ENCODE data around the gene CADPS. TPM values are rescaled to one million over a fixed set of nuclear protein-coding genes. Genes with fewer than 3 reads are reported as not detected.

The CADPS gene
- total RNA-seq, 1 experiment from 2014 or later = 0.18 TPM

GRCh38 chr3:62451211-62451887, 423.9 kb downstream of the CADPS start:
- no peak for DNase-seq (ENCODE audit: low read depth)

- no peak for DNase-seq (ENCODE audit: low read depth)
These were observed 428.8 kb downstream of the CADPS start for GRCh38 chr3:62446337-62446940.

GRCh38 chr3:62445275-62445674, 429.9 kb downstream of the CADPS start:
- DNase-seq (ENCODE audit: low read depth) = peak; percentile 36

- DNase-seq (ENCODE audit: low read depth) = no peak
These were observed 435.2 kb downstream of the CADPS start for GRCh38 chr3:62439978-62440377.

GRCh38 chr3:62439176-62439813, 435.9 kb downstream of the CADPS start:
- no peak for DNase-seq (ENCODE audit: low read depth)

GRCh38 chr3:62436785-62437184, 438.4 kb downstream of the CADPS start:
- DNase-seq (ENCODE audit: low read depth) = no peak

- no peak for DNase-seq (ENCODE audit: low read depth)
These were observed 441.8 kb downstream of the CADPS start for GRCh38 chr3:62433396-62433795.

GRCh38 chr3:62421207-62421606, 454.0 kb downstream of the CADPS start:
- no peak for DNase-seq (ENCODE audit: low read depth)

- no peak for DNase-seq (ENCODE audit: low read depth)
These were observed 459.1 kb downstream of the CADPS start for GRCh38 chr3:62416144-62416543.

- no peak for DNase-seq (ENCODE audit: low read depth)
These were observed 459.9 kb downstream of the CADPS start for GRCh38 chr3:62415312-62415801.

- no peak for DNase-seq (ENCODE audit: low read depth)
These were observed 460.4 kb downstream of the CADPS start for GRCh38 chr3:62414786-62415185.

GRCh38 chr3:62413687-62414086, 461.5 kb downstream of the CADPS start:
- DNase-seq (ENCODE audit: low read depth) = no peak

GRCh38 chr3:62406945-62407344, 468.3 kb downstream of the CADPS start:
- DNase-seq (ENCODE audit: low read depth) = no peak

- DNase-seq (ENCODE audit: low read depth) = no peak
These were observed 469.6 kb downstream of the CADPS start for GRCh38 chr3:62405566-62405965.

GRCh38 chr3:62405135-62405534, 470.1 kb downstream of the CADPS start:
- DNase-seq (ENCODE audit: low read depth) = no peak

GRCh38 chr3:62404321-62404720, 470.9 kb downstream of the CADPS start:
- DNase-seq (ENCODE audit: low read depth) = no peak

GRCh38 chr3:62403765-62404164, 471.5 kb downstream of the CADPS start:
- no peak for DNase-seq (ENCODE audit: low read depth)

GRCh38 chr3:62392626-62393292, 482.5 kb downstream of the CADPS start:
- no peak for DNase-seq (ENCODE audit: low read depth)

- no peak for DNase-seq (ENCODE audit: low read depth)
These were observed 488.0 kb downstream of the CADPS start for GRCh38 chr3:62387251-62387650.

- DNase-seq (ENCODE audit: low read depth) = no peak
These were observed 495.9 kb downstream of the CADPS start for GRCh38 chr3:62379321-62379798.

- no peak for DNase-seq (ENCODE audit: low read depth)
These were observed 496.3 kb downstream of the CADPS start for GRCh38 chr3:62378921-62379320.

- DNase-seq (ENCODE audit: low read depth) = no peak
These were observed 496.9 kb downstream of the CADPS start for GRCh38 chr3:62378311-62378789.

Data from HT1080 (cell line).